SK-N-SH (cell line): ENCODE results near the gene ACSL3. TPM values are rescaled to one million over a fixed set of nuclear protein-coding genes. Genes with fewer than 3 reads are reported as not detected.

Experiments used
- CTCF ChIA-PET: fragments of 300-600, 350-600 bp; formaldehyde crosslinking; extraction: SDS; loops from one replicate; lab custom pipeline; 2021; lab: Yijun Ruan, JAX
- POLR2A ChIA-PET: fragments of 350-600 bp; sonication (Branson Sonifier 250); formaldehyde crosslinking; extraction: SDS; loops from one replicate; lab custom pipeline; 2020; ENCODE audit warnings: antibody characterized with exemption, inconsistent platforms; lab: Yijun Ruan, JAX
- DNase-seq: peaks from one replicate; pipeline ENCODE4 v3.0.0; 2012
- H2AFZ ChIP-seq: fragments of 200-600 bp; sonication (generic); 2 replicates; pipeline ENCODE4 v1.8.1; 2016; ENCODE audit warnings: antibody characterized with exemption, mild to moderate bottlenecking, low read depth
- H3F3A ChIP-seq: fragments of 200-600 bp; sonication (generic); replicated peaks from 2 replicates; pipeline ENCODE3; 2016; ENCODE audit warnings: antibody characterized with exemption, mild to moderate bottlenecking; ENCODE audit not compliant: insufficient read depth
- H3K27ac ChIP-seq, 2 experiments: fragments of 200-500 bp in 1 of 2; fragments of 200-600 bp in 1 of 2; sonication (Bioruptor generic) in 1 of 2; sonication (generic), shearing (Covaris generic) in 1 of 2; 2 replicates each; pipeline versions ENCODE4 v1.5.1 to v1.6.1; 2014 to 2016; ENCODE audit warnings: low read depth in 2 of 2, inconsistent platforms in 1 of 2, low read length in 1 of 2, mild to moderate bottlenecking in 1 of 2, mixed read lengths in 1 of 2
- H3K27me3 ChIP-seq: fragments of 200-600 bp; sonication (generic), shearing (Covaris generic); 2 replicates; pipeline ENCODE4 v1.6.1; 2016; ENCODE audit warnings: mixed run types; ENCODE audit not compliant: insufficient read depth
- H3K36me3 ChIP-seq, 2 experiments: fragments of 200-500 bp in 1 of 2; fragments of 200-600 bp in 1 of 2; sonication (Bioruptor generic) in 1 of 2; sonication (generic) in 1 of 2; replicated peaks in 1 of 2; 2 replicates each; pipeline versions ENCODE3 to v1.5.1; 2014 to 2016; ENCODE audit warnings: low read length in 1 of 2, mild to moderate bottlenecking in 1 of 2; ENCODE audit not compliant: insufficient read depth in 2 of 2, control insufficient read depth in 1 of 2
- H3K4me1 ChIP-seq, 2 experiments: fragments of 200-500 bp in 1 of 2; fragments of 200-600 bp in 1 of 2; sonication (Bioruptor generic) in 1 of 2; sonication (generic), shearing (Covaris generic) in 1 of 2; 2 replicates each; pipeline versions ENCODE4 v1.5.1 to v1.6.1; 2014 to 2016; ENCODE audit warnings: low read depth in 1 of 2, low read length in 1 of 2, mixed run types in 1 of 2; ENCODE audit not compliant: insufficient read depth in 2 of 2, control insufficient read depth in 1 of 2
- H3K4me2 ChIP-seq: fragments of 200-600 bp; sonication (generic), shearing (Covaris generic); 2 replicates; pipeline ENCODE4 v1.6.1; 2017; ENCODE audit warnings: mixed run types
- H3K4me3 ChIP-seq, 2 experiments: fragments of 200-500 bp in 1 of 2; fragments of 200-600 bp in 1 of 2; sonication (Bioruptor generic) in 1 of 2; sonication (generic), shearing (Covaris generic) in 1 of 2; 2 replicates each; pipeline versions ENCODE4 v1.5.1 to v1.8.1; 2014 to 2016; ENCODE audit warnings: low read depth in 2 of 2, inconsistent platforms in 1 of 2, low read length in 1 of 2, mild to moderate bottlenecking in 1 of 2, mixed read lengths in 1 of 2, moderate library complexity in 1 of 2
- H3K79me2 ChIP-seq: fragments of 200-600 bp; sonication (generic); 2 replicates; pipeline ENCODE4 v1.8.1; 2017; ENCODE audit warnings: mild to moderate bottlenecking; ENCODE audit not compliant: insufficient read depth
- H3K9ac ChIP-seq: fragments of 200-600 bp; sonication (generic); 2 replicates; pipeline ENCODE4 v1.6.1; 2017; ENCODE audit warnings: mixed run types
- H3K9me2 ChIP-seq: fragments of 200-600 bp; sonication (generic); 2 replicates; pipeline ENCODE4 v1.6.1; 2017; ENCODE audit warnings: mixed run types
- H3K9me3 ChIP-seq: fragments of 200-600 bp; sonication (generic); 2 replicates; pipeline ENCODE4 v1.6.1; 2017; ENCODE audit warnings: mixed run types, mild to moderate bottlenecking, moderate library complexity
- H4K20me1 ChIP-seq: fragments of 200-600 bp; sonication (generic); 2 replicates; pipeline ENCODE4 v1.6.1; 2017; ENCODE audit warnings: mild to moderate bottlenecking, mixed run types; ENCODE audit not compliant: insufficient read depth
- CTCF ChIP-seq: fragments of 200-600 bp; sonication (generic); IDR thresholded peaks from 2 replicates; pipeline ENCODE4 v1.6.1; 2017; ENCODE audit warnings: antibody characterized with exemption, mild to moderate bottlenecking, moderate library complexity
- ELF1 ChIP-seq: IDR thresholded peaks from 2 replicates; pipeline ENCODE4 v1.4.0; 2012
- EP300 ChIP-seq, 2 experiments: IDR thresholded peaks; 2 replicates each; pipeline versions ENCODE4 v1.4.0 to v1.6.1; 2012; ENCODE audit warnings: borderline replicate concordance in 1 of 2, low read depth in 1 of 2, low read length in 1 of 2
- EZH2phosphoT487 ChIP-seq: fragments of 200-600 bp; sonication (generic); IDR thresholded peaks from 2 replicates; pipeline ENCODE4 v1.6.1; 2017; ENCODE audit warnings: low read depth, mixed run types, mild to moderate bottlenecking, antibody characterized with exemption, moderate library complexity, borderline replicate concordance
- FOXJ3 ChIP-seq: sonication (generic); formaldehyde crosslinking; IDR thresholded peaks from 2 replicates; pipeline ENCODE4 v1.5.1; 2020; ENCODE audit warnings: mild to moderate bottlenecking, missing genetic modification reagents
- JUND ChIP-seq: IDR thresholded peaks from 2 replicates; pipeline ENCODE4 v1.4.0; 2012
- MEF2A ChIP-seq: IDR thresholded peaks from 2 replicates; pipeline ENCODE4 v1.4.0; 2012; ENCODE audit warnings: low read depth, borderline replicate concordance
- NFIC ChIP-seq: IDR thresholded peaks from 2 replicates; pipeline ENCODE4 v1.4.0; 2012; ENCODE audit warnings: borderline replicate concordance
- NRF1 ChIP-seq: IDR thresholded peaks from 2 replicates; pipeline ENCODE4 v1.6.1; 2012; ENCODE audit warnings: low read depth, mild to moderate bottlenecking, low read length
- POLR2AphosphoS5 ChIP-seq: IDR thresholded peaks from 2 replicates; pipeline ENCODE4 v1.6.1; 2012; ENCODE audit warnings: low read depth, low read length
- RCOR1 ChIP-seq: fragments of 150-350 bp; IDR thresholded peaks from 2 replicates; pipeline ENCODE4 v1.6.1; 2017; ENCODE audit warnings: antibody characterized with exemption, low read length
- REST ChIP-seq: IDR thresholded peaks from 2 replicates; pipeline ENCODE4 v1.6.1; 2012; ENCODE audit warnings: mild to moderate bottlenecking, low read depth, low read length, moderate library complexity
- SMC3 ChIP-seq: IDR thresholded peaks from 2 replicates; pipeline ENCODE4 v1.6.1; 2012; ENCODE audit warnings: low read depth, low read length, improper control_type of control experiment
- TAF1 ChIP-seq: IDR thresholded peaks from 2 replicates; pipeline ENCODE4 v1.6.1; 2012; ENCODE audit warnings: low read depth, mild to moderate bottlenecking, low read length, moderate library complexity, borderline replicate concordance
- TCF12 ChIP-seq: IDR thresholded peaks from 2 replicates; pipeline ENCODE4 v1.4.0; 2012
- WGBS: methylation state at CpG from one replicate; pipeline ENCODE4 v1.1.6; 2017; ENCODE audit warnings: low lambda C conversion rate; 5-methylcytosine and 5-hydroxymethylcytosine counted together
- polyA plus RNA-seq, 3 experiments: library from polyadenylated mRNA; depleted of rRNA; stranded (reverse); fragments of >200 nt; gene quantifications; 2 replicates each; pipeline ENCODE4 v1.2.3, GENCODE V29; 2012
- TF ChIP-seq, protein P1 (sequence below): fragments of 150-350 bp; IDR thresholded peaks from 2 replicates; pipeline ENCODE4 v1.6.1; 2016; ENCODE audit warnings: mild to moderate bottlenecking, low read depth, low read length
- TF ChIP-seq, protein P2 (sequence below): IDR thresholded peaks from 2 replicates; pipeline ENCODE4 v1.4.0; 2012; ENCODE audit warnings: low read depth

Gene ACSL3
- polyA plus RNA-seq, 1 of the 3 experiments (the other 2 are of a cell fraction), result 15.7 TPM

GRCh38 chr2:222893716-222894115 is 32.9 kb downstream of the ACSL3 start (continued):
- TF ChIP-seq, protein P1, sequence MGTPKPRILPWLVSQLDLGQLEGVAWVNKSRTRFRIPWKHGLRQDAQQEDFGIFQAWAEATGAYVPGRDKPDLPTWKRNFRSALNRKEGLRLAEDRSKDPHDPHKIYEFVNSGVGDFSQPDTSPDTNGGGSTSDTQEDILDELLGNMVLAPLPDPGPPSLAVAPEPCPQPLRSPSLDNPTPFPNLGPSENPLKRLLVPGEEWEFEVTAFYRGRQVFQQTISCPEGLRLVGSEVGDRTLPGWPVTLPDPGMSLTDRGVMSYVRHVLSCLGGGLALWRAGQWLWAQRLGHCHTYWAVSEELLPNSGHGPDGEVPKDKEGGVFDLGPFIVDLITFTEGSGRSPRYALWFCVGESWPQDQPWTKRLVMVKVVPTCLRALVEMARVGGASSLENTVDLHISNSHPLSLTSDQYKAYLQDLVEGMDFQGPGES, result no peak
- TF ChIP-seq CTCF (no peak), NRF1 (no peak)
- TF ChIP-seq, all 33 proteins: peak for 0

DNA sequence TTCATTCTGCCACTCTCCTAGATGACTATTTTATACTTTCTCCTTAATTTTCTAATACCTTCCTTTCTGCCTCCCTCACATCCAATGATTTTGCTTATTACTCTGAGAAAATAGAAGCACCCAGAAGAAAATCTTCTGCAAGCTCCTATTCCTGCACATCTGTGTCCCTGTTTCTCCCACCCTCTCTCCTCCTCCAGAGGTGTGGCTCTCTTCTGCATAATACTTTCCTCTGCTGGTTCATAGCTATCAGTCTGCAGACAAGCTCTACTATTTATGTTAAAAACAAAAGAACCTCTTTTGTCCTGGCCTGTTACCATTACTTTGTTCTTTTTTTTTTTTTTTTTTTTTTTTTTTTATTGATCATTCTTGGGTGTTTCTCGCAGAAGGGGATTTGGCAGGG is 34.3 kb downstream of the ACSL3 start:
- Histone ChIP-seq H2AFZ (no peak overlapping the region), H4K20me1 (no peaks in the 10 kb centered on the region), H3K9me3 (no peaks in the 10 kb centered on the region), H3K9me2 (no peaks in the 10 kb centered on the region), H3K27ac (no peak overlapping the region), H3K9ac (no peak overlapping the region), H3K4me1 (peaks cover 0 to 2% of the 10 kb centered on the region in 2 experiments; a peak in 2 of 4 replicates), H3F3A (no peaks in the 10 kb centered on the region), H3K4me2 (no peak overlapping the region), H3K27me3 (no peaks in the 10 kb centered on the region), H3K79me2 (peaks cover 47% of the 10 kb centered on the region), H3K36me3 (no peaks in the 10 kb centered on the region), H3K4me3 (no peak overlapping the region)
- no peak for DNase-seq
- TF ChIP-seq REST, result no peak
- WGBS, result 43% methylated on average over 1 of the region's 1 CpG
- ChIA-PET POLR2A (interaction anchor here (0.7 kb wide), 1 partner anchor 57 kb away, joined by 3 read pairs; no protein-coding TSS in a partner anchor), CTCF (interaction anchor here (1.2 to 2.2 kb wide), 4 partner anchors 8 to 204 kb away, joined by 3 to 11 read pairs (median 6); no protein-coding TSS in a partner anchor)

DNA sequence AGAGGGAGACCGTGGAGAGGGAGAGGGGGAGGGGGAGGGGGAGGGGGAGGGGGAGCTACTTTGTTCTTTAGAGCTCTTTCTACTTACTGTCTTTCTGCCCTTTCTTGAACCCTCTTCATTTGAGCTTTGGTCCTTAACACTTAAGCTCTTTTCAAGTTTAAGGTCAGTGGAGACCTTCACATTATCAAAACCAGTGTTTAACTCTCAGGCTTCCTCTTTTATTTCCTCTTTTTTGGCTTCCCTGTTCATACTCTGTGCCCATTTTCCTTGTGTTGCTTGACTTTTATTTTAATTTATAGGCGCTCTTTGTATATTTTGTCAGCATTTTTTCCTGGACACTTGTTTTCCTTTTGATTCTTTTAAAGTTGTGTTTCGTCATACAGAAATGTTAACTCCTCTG is 37.1 kb downstream of the ACSL3 start:
- no peaks in the 10 kb centered on the region for H3K9me2 ChIP-seq
- H3K27ac ChIP-seq, result no peak overlapping the region
- no peaks in the 10 kb centered on the region for H4K20me1 ChIP-seq
- H2AFZ ChIP-seq, result no peak overlapping the region
- CTCF ChIA-PET, result no interaction called here
- no peak for DNase-seq
- POLR2A ChIA-PET, result no interaction called here
- H3F3A ChIP-seq, result no peaks in the 10 kb centered on the region
- H3K9ac ChIP-seq, result no peak overlapping the region
- 93% methylated on average over 2 of the region's 3 CpGs for WGBS
- no peaks in the 10 kb centered on the region for H3K9me3 ChIP-seq
- peaks cover 35% of the 10 kb centered on the region for H3K79me2 ChIP-seq
- H3K4me1 ChIP-seq, result peaks cover 0 to 5% of the 10 kb centered on the region in 2 experiments; a peak in 1 of 4 replicates
- peaks cover 0 to 4% of the 10 kb centered on the region in 2 experiments for H3K36me3 ChIP-seq
- H3K27me3 ChIP-seq, result no peaks in the 10 kb centered on the region
- H3K4me2 ChIP-seq, result no peak overlapping the region
- H3K4me3 ChIP-seq, result no peak overlapping the region
- TF ChIP-seq RCOR1, result no peak
- TF ChIP-seq EZH2phosphoT487, result no peak
- TF ChIP-seq SMC3, result no peak
- TF ChIP-seq POLR2AphosphoS5, result no peak
- TF ChIP-seq FOXJ3, result no peak
- no peak for TF ChIP-seq CTCF
- TF ChIP-seq ELF1, result no peak
- TF ChIP-seq EP300 (IDR thresholded peaks at IDR 0.05; ENCODE audit: borderline replicate concordance in 1 of 2, low read depth in 1 of 2, low read length in 1 of 2), result no peak
- no peak for TF ChIP-seq TCF12
- TF ChIP-seq JUND, result no peak
- no peak for TF ChIP-seq NFIC
- TF ChIP-seq TAF1, result no peak
- TF ChIP-seq MEF2A, result no peak
- TF ChIP-seq, protein P2, sequence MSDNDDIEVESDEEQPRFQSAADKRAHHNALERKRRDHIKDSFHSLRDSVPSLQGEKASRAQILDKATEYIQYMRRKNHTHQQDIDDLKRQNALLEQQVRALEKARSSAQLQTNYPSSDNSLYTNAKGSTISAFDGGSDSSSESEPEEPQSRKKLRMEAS, result no peak
